Stimulated activated CD4-positive, alpha-beta T cell treated with anti-CD3 and anti-CD28 coated beads, Interleukin-12 subunit alpha, Interleukin-12 subunit beta, amount 100 ng/mL, for 4 hours (primary cell): ENCODE data around the gene SLC44A4.
"Not testable (repeated sequence)": the region's sequence is repeated elsewhere in the genome, so short reads cannot be mapped to it uniquely, and the experiment has no call there.

ENCODE experiments used
- DNase-seq: peaks from one replicate; pipeline ENCODE4 v3.0.0-alpha.2; 2020

Gene SLC44A4

DNA sequence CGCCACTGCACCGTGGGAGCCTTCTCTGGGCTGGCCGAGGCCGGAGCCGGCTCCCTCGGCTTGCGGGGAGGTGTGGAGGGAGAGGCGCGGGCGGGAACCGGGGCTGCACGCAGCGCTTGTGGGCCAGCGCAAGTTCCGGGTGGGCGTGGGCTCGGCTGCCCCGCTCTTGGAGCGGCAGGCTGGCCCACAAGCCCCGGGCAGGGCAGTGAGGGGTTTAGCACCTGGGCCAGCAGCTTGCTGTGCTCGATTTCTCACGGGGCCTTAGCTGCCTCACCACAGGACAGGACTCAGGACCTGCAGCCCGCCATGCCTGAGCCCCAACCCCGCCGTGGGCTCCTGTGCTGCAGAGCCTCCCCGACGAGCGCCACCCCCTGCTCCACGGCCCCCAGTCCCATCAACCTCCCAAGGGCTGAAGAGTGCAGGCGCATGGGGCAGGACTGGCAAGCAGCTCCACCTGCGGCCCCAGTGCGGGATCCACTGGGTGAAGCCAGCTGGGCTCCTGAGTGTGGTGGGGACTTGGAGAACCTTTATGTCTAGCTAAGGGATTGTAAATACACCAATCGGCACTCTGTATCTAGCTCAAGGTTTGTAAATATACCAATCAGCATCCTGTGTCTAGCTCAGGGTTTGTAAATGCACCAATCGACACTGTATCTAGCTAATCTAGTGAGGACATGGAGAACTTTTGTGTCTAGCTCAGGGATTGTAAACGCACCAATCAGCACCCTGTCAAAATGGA lies 26.6 kb downstream of the SLC44A4 start:
- DNase-seq: not testable (repeated sequence)

- DNase-seq: no peak
These were observed 27.3 kb downstream of the SLC44A4 start for GRCh38 chr6:31851485-31851832.

- no peak for DNase-seq
These were observed 27.9 kb downstream of the SLC44A4 start for GRCh38 chr6:31850765-31851484.

DNA sequence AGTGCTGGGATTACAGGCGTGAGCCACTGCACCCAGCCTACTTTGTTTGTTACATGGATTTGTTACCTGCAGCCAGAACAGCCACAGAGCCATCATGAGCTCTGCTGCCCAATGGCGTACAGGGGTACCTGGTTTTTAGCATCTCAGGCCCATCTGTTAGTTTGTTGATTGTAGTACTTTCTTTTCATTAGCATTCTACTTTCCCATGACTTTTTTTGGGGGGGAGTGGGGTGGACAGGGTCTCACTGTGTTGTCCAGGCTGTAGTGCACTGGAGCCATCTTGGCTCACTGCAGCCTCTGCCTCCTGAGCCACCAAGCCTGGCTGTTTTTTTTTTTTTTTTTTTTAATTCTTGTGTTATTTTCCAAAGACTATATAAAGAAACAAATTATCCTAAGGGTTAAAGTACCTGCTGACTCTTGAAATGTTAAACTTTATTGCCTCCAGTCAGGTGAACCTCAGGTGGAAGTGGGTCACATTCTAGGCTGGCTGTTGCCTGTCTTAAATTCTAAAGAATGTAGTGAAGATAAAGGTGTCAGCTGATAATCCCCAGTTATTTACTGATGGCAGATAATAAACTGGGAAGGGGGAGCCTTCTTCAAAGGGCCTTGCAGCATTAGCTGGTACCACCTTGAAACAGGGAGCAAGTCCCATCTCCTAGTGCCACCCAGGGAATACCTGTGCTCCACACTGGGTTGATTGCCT lies 31.4 kb downstream of the SLC44A4 start:
- no peak for DNase-seq

DNA sequence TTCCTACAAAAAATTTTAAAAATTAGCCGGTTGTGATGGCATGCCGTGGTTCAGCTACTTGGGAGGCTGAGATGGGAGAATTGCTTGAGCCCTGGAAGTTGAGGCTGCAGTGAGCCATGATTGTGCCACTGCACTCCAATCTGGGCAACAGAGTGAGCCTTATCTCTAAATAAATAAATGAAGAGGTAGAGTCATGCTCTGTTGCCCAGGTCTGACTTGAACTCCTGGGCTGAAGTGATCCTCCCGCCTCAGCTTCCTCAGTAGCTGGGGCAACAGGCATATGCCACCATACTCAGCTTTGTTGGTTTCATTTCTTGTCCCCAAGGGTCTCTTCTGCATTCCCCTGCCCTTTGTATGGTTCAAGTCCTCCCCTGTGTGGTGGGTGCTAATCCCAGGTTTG lies 34.3 kb downstream of the SLC44A4 start:
- DNase-seq: no peak

- DNase-seq: no peak
These were observed 36.7 kb downstream of the SLC44A4 start for GRCh38 chr6:31842053-31842452.

GRCh38 chr6:31839779-31840126 lies 39.0 kb downstream of the SLC44A4 start:
- DNase-seq: not testable (repeated sequence)

- no peak for DNase-seq
These were observed 39.8 kb downstream of the SLC44A4 start for GRCh38 chr6:31838968-31839367.

DNA sequence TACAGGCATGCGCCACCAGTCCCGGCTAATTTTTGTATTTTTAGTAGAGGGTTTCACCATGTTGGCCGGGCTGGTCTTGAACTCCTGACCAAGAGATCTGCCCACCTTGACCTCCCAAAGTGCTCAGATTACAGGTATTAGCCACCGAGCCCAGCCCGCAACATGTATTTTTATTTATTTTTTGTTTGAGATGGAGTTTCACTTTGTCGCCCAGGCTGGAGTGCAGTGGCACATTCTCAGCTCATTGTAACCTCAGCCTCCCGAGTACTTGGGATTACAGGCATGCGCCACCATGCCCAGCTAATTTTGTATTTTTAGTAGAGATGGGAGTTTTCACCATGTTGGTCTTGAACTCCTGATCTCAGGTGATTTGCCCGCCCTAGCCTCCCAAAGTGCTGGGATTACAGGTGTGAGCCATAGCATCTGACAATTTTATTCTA lies 40.7 kb downstream of the SLC44A4 start:
- not testable (repeated sequence) for DNase-seq

DNA sequence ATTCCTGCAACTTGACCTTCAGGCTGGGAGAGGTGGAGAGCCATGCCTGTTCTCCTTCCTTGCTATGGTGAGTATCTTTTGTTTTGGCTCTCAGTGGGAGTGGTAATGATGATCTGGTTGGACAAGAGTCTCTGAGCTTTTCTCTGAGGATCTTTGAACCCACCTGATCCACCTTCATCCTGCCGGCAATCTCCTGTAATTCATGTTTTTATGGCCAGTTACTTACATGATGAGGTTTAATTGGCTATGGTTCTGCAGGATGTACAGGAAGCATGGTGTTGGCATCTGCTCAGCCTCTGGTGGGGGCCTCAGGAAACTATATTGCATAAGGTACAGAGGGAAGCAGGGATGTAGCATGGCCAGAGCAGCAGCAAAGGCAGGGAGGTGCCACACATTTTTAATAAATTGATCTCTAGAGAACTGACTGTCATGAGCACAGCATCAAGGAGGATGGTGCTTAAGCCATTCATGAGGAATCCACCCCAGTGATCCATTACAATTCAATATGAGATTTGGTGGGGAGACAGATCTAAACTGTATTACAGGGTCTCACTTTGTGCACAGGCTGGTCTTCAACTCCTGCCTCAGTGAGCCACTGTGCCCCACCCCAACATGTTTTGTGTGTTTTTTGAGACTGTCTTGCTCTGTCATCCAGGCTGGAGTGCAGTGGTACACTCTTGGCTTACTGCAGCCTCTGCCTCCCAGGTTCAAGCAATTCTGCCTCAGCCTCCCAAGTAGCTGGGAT lies 41.3 kb downstream of the SLC44A4 start:
- DNase-seq: no peak

GRCh38 chr6:31836474-31837368 lies 42.1 kb downstream of the SLC44A4 start:
- DNase-seq: no peak

GRCh38 chr6:31836047-31836473 lies 42.7 kb downstream of the SLC44A4 start:
- DNase-seq: no peak

- DNase-seq: peak; percentile 79
These were observed 44.2 kb downstream of the SLC44A4 start for GRCh38 chr6:31834367-31835250.

DNA sequence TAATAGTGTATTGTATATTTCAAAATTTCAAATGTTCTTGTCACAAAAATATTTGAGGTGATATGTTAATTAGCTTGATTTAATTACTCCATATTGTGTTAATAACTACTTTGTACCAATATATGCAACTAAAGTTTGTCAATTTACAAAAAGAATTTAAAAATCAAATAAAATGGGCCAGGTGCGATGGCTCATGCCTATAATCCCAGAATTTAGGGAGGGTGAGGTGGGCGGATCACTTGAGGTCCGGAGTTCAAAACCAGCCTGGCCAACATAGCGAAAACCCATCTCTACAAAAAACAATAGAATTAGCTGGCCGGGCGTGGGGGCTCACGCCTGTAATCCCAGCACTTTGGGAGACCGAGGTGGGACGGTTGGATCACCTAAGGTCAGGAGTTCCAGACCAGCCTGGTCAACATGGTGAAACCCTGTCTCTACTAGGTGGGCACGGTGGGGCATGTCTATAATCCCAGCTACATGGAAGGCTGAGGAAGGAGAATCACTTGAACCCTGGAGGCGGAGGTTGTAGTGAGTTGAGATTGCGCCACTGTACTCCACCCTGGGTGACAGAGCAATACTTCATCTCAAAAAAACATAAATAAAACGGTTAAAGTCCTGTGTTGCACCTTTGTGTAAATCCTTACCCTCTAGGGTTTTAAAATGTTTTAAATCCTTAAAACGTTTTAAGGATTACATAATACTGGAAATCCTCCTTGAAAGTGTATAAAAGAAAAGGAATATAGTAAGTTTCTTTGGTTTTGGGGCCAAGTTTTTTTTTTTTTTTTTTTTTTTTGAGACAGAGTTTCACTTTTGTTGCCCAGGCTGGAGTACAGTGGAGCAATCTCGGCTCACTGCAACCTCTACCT lies 47.2 kb downstream of the SLC44A4 start:
- no peak for DNase-seq

- DNase-seq: no peak
These were observed 47.9 kb downstream of the SLC44A4 start for GRCh38 chr6:31830886-31831335.

- no peak for DNase-seq
These were observed 49.0 kb downstream of the SLC44A4 start for GRCh38 chr6:31829633-31830283.

DNA sequence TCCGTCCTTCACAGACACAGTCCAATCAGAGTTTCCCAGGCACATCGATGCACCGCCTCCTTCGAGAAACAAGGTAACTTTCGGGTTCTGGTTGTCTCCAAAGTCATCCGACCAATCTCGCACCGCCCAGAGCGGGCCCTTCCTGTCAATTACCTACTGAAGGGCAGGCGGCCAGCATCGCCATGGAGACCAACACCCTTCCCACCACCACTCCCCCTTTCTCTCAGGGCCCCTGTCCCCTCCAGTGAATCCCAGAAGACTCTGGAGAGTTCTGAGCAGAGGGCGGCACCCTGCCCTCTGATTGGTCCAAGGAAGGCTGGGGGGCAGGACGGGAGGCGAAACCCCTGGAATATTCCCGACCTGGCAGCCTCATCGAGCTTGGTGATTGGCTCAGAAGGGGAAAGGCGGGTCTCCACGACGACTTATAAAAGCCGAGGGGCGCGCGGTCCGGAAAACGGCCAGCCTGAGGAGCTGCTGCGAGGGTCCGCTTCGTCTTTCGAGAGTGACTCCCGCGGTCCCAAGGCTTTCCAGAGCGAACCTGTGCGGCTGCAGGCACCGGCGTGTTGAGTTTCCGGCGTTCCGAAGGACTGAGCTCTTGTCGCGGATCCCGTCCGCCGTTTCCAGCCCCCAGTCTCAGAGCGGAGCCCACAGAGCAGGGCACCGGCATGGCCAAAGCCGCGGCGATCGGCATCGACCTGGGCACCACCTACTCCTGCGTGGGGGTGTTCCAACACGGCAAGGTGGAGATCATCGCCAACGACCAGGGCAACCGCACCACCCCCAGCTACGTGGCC lies 51.3 kb downstream of the SLC44A4 start, which contains the start of gene HSPA1B:
Gene HSPA1B (plus strand): TSS at position 453 of the 794 bp plus-strand sequence. CDS start 213 bp downstream, at position 666.
- DNase-seq: peak; percentile 83

GRCh38 chr6:31826793-31827285 lies 52.0 kb downstream of the SLC44A4 start:
- no peak for DNase-seq
